GM18505 (cell line): ENCODE results near the gene GNB1.
"Not testable (repeated sequence)": the region's sequence is repeated elsewhere in the genome, so short reads cannot be mapped to it uniquely, and the experiment has no call there.

Experiments
- ATAC-seq: cut with Tn5 transposase; IDR thresholded peaks from one replicate; pipeline ENCODE4 v1.9.1; 2021; ENCODE audit not compliant: unreplicated experiment
- POLR2A ChIP-seq: IDR thresholded peaks from 4 replicates; pipeline ENCODE4 v1.6.1; 2011; ENCODE audit warnings: borderline replicate concordance; ENCODE audit not compliant: insufficient read depth, insufficient read length; ENCODE audit errors: extremely low read depth

Gene GNB1

DNA sequence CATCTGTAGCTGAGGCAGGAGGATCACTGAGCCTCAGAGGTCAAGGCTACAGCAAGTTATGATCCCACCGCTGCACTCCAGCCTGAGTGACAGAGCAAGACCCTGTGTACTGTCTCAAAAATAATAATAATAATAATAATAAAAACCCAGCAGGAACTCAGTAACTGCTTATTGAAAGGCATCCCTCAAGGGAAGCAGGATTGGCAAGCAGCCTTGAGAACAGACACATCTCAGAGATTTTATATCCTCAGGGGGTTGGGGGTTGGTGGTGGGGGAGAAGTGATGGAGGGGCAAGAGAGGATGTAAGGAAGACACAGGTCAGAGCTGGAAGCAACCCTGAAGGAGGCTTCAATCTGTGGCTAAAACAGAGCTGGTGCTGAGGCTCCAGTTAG lies 29.6 kb downstream of the GNB1 start:
- ATAC-seq = no peak
- TF ChIP-seq POLR2A = no peak

DNA sequence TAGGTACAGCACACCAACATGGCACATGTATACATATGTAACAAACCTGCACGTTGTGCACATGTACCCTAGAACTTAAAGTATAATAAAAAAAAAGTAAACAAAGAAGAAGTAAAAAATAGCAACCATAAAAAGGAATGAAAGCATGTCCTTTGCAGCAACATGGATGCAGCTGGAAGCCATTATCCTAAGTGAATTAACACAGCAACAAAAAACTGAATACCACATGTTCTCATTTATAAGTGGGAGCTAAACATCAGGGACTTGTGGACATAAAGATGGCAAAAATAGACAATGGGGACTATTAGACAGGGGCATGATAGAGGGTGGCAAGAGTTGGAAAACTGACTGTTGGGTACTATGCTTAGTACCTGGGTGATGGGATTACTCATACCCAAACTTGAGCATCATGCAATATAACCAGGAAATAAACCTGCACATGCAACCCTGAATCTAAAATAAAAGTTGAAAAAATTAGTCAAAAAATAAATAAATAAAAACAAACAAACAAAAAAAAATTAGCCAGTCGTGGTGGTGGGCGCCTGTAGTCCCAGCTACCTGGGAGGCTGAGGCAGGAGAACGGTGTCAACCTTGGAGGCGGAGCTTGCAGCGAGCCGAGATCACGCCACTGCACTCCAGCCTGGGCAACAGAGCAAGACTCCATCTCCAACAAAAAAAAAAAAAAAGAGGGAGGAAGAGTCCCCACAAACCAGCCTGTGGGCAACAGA lies 30.8 kb downstream of the GNB1 start:
- not testable (repeated sequence) for ATAC-seq

DNA sequence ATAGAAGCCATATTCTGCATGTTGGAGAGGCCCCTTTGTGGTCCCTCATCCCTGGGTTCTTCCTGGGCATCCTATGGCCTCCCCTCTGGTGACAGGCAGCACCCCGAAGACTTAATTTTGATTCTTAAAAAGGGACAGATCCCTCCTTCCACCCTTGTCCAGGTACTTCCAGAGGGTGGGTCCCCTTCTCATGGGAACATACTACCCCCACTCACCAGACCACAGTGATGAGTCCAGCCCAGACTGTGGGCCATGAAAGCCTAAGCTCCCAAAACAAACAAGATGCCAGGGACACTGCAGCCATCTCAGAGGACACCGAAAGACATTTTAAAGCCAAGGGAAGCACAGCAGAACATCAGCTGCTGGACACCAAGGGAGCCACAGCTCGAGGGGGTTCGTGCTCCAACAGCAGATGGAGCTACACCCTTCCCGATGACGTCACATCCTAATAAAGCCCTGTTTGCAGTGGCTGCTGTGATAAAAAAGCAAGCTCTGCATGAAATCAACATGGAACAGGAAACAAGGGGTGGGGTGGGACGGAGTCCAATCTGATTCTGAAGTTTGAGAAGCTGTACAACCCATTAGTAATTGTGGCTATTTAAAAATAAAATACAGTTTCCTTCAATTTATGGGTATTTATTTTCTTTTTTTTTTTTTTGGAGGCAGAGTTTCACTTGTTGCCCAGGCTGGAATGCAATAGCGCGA lies 32.4 kb downstream of the GNB1 start:
- ATAC-seq = no peak
- no peak for TF ChIP-seq POLR2A

DNA sequence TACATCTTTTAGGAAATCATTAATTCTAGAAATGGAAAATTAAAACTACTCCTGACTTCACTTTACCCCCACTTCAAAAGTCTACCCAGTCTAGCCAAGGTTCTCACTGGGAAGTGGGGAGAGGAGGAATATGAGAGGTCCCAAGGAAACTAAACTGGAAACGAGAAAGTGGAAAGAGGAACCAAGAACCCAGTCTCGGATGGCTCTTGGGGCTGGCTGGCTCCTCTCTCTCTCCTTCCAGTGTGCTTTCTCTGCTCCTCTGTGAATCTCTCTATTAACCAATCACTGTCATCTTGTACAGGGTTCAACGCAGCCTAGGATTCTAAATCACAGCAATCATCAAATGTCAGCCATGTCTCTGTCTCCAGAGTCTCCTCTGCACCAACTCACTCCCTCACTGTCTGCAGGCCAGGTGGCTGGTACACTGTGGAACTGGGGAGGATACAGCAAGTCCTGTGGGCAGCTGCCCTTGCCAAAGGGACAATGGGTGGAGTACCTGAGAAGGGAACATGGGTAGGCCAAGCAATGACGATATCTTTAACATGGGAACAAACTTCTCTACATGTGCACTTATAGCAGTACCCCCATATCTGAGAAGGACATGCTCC lies 33.7 kb downstream of the GNB1 start:
- ATAC-seq = no peak
- no peak for TF ChIP-seq POLR2A

- not testable (repeated sequence) for ATAC-seq
Measured at GRCh38 chr1:1856161-1856560, 34.7 kb downstream of the GNB1 start.

- no peak for ATAC-seq
- TF ChIP-seq POLR2A = no peak
Measured at GRCh38 chr1:1853593-1854257, 37.2 kb downstream of the GNB1 start.

GRCh38 chr1:1852619-1853414 lies 38.1 kb downstream of the GNB1 start:
- no peak for TF ChIP-seq POLR2A
- no peak for ATAC-seq

DNA sequence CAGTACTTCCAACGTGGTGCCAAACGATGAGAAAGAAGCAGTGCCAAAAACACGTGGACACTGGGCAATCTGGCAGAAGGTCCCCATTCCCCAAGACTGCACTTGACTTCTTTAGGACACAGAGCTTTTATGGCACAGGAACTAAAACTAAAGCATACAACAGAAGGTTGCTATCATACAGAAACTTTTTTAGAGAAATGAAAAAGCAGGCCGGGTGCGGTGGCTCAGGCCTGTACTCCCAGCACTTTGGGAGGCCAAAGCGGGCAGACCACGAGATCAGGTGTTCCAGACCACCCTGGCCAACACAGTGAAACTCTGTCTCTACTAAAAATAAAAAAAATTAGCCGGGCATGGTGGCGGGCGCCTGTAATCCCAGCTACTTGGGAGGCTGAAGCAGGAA lies 43.0 kb downstream of the GNB1 start:
- TF ChIP-seq POLR2A = no peak
- no peak for ATAC-seq

DNA sequence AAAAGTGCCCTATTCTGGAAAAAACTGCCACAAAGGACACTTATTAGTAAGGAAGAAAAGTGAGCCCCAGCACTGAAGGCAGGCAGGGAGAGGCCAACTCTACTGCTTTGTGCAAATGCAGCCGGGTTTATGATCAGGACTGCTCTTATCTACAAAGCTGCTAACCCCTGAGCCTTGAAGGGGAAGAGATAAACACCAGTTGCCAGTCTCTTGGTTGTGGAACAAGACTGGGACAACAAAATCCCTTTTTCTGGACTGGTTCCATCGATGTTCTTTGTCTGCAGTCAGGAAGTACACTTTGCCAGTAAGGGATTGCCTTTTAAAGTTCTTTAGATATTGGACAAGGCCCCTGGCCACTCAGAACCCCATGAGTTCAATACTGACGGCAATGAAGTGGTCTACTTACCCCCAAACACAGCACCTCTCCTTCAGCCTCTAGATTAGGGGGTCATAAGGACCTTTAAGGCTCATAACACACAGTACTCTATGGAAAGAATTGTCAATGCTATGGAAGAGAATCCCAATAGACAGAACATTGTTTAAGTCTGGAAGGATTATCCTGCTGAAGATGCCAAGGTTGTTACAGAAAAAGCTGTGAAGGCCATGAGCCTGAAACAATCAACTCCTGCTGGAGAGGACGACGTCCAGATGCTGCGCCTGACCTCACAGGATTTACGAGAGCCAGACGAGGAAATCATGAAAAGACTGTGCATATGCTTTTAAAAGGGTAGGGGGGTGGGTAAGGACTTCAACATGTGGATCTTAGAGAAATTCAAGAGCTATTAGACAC lies 43.6 kb downstream of the GNB1 start:
- no peak for TF ChIP-seq POLR2A
- ATAC-seq = no peak

- TF ChIP-seq POLR2A = no peak
Measured at GRCh38 chr1:1846386-1846918, 44.4 kb downstream of the GNB1 start.

GRCh38 chr1:1842360-1843146 lies 48.3 kb downstream of the GNB1 start:
- no peak for TF ChIP-seq POLR2A
- no peak for ATAC-seq

More at GRCh38 chr1:1846386-1846918, 44.4 kb downstream of the GNB1 start:
- ATAC-seq = no peak

GRCh38 chr1:1841575-1841995 lies 49.3 kb downstream of the GNB1 start:
- no peak for ATAC-seq
- TF ChIP-seq POLR2A = no peak
